ENCODE data around the gene JAK1. TPM values are rescaled to one million over a fixed set of nuclear protein-coding genes. Genes with fewer than 3 reads are reported as not detected.

JAK1 gene
- total and polyA plus RNA-seq, 10 of the 15 experiments (the other 5 are each of a cell fraction or from before 2014, with no cell fraction given) = 9.6 to 45.5 (median 35.7) TPM

GRCh38 chr1:64882574-64883255, 83.6 kb downstream of the JAK1 start (continued):
- TF ChIP-seq BCLAF1 (IDR thresholded peaks at IDR 0.05) (no peak), POLR2AphosphoS5 (IDR thresholded peaks at IDR 0.05; ENCODE audit: low read length) (no peak), BRCA1 (IDR thresholded peaks at IDR 0.05; ENCODE audit: low read depth, low read length) (no peak), SKIL (IDR thresholded peaks at IDR 0.05; ENCODE audit: low read depth, poor library complexity, severe bottlenecking) (no peak), KLF5 (IDR thresholded peaks at IDR 0.05; ENCODE audit: partially characterized antibody) (no peak), CHD1 (IDR thresholded peaks at IDR 0.05; ENCODE audit: low read depth, low read length) (no peak), MEF2B (IDR thresholded peaks at IDR 0.05; ENCODE audit: partially characterized antibody, poor library complexity, severe bottlenecking) (peak; percentile 47), ZNF24 (IDR thresholded peaks at IDR 0.05) (peak; percentile 63; the same call in 1 of the 2 replicates), HCFC1 (IDR thresholded peaks at IDR 0.05; ENCODE audit: low read length) (no peak), NFIC (IDR thresholded peaks at IDR 0.05; ENCODE audit: low read depth, low read length) (peak; percentile 43; the same call in 1 of the 2 replicates), NRF1 (conservative IDR thresholded peaks at IDR 0.05; ENCODE audit: low read depth, low read length) (no peak), IRF3 (IDR thresholded peaks at IDR 0.05) (no peak), ZNF207 (IDR thresholded peaks at IDR 0.05; ENCODE audit: borderline replicate concordance) (no peak), RB1 (IDR thresholded peaks at IDR 0.05; ENCODE audit: borderline replicate concordance) (no peak), ZZZ3 (IDR thresholded peaks at IDR 0.05; ENCODE audit: control insufficient read depth, insufficient read length, low read depth) (no peak), STAT1 (conservative IDR thresholded peaks at IDR 0.05) (no peak)
- TF ChIP-seq, protein P1, sequence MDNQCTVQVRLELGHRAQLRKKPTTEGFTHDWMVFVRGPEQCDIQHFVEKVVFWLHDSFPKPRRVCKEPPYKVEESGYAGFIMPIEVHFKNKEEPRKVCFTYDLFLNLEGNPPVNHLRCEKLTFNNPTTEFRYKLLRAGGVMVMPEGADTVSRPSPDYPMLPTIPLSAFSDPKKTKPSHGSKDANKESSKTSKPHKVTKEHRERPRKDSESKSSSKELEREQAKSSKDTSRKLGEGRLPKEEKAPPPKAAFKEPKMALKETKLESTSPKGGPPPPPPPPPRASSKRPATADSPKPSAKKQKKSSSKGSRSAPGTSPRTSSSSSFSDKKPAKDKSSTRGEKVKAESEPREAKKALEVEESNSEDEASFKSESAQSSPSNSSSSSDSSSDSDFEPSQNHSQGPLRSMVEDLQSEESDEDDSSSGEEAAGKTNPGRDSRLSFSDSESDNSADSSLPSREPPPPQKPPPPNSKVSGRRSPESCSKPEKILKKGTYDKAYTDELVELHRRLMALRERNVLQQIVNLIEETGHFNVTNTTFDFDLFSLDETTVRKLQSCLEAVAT (IDR thresholded peaks at IDR 0.05) = no peak
- TF ChIP-seq, protein P2, sequence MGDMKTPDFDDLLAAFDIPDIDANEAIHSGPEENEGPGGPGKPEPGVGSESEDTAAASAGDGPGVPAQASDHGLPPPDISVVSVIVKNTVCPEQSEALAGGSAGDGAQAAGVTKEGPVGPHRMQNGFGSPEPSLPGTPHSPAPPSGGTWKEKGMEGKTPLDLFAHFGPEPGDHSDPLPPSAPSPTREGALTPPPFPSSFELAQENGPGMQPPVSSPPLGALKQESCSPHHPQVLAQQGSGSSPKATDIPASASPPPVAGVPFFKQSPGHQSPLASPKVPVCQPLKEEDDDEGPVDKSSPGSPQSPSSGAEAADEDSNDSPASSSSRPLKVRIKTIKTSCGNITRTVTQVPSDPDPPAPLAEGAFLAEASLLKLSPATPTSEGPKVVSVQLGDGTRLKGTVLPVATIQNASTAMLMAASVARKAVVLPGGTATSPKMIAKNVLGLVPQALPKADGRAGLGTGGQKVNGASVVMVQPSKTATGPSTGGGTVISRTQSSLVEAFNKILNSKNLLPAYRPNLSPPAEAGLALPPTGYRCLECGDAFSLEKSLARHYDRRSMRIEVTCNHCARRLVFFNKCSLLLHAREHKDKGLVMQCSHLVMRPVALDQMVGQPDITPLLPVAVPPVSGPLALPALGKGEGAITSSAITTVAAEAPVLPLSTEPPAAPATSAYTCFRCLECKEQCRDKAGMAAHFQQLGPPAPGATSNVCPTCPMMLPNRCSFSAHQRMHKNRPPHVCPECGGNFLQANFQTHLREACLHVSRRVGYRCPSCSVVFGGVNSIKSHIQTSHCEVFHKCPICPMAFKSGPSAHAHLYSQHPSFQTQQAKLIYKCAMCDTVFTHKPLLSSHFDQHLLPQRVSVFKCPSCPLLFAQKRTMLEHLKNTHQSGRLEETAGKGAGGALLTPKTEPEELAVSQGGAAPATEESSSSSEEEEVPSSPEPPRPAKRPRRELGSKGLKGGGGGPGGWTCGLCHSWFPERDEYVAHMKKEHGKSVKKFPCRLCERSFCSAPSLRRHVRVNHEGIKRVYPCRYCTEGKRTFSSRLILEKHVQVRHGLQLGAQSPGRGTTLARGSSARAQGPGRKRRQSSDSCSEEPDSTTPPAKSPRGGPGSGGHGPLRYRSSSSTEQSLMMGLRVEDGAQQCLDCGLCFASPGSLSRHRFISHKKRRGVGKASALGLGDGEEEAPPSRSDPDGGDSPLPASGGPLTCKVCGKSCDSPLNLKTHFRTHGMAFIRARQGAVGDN (IDR thresholded peaks at IDR 0.05) = no peak
